Right lobe of liver (tissue), 4 donors: ENCODE results near the gene COL27A1.

Experiments used
- CTCF ChIP-seq, 4 donors: fragments of 200-600 bp in 3 of 4; fragments of 450-650 bp in 1 of 4; IDR thresholded peaks; one replicate each; pipeline versions ENCODE4 v1.5.1 to v1.8.0; 2016 to 2022; ENCODE audit warnings: antibody characterized with exemption in 4 of 4, mild to moderate bottlenecking in 2 of 4
- POLR2A ChIP-seq: fragments of 450-650 bp; IDR thresholded peaks from one replicate; pipeline ENCODE4 v1.6.1; 2017; ENCODE audit warnings: antibody characterized with exemption, mild to moderate bottlenecking
- donor health status: DM: no; HTN: no; CAD: no.
- donor health status: DM: no; HTN: no; CAD: no.
- donor health status: DM: no; HTN: yes; CAD: no.

- no peak for TF ChIP-seq CTCF (IDR thresholded peaks at IDR 0.05)
- TF ChIP-seq POLR2A, result no peak
Measured at GRCh38 chr9:114248299-114248707, 93.0 kb downstream of the COL27A1 start.
